Suprapubic skin (tissue), 4 donors: Measurements from ENCODE around the gene ATRX. TPM values are rescaled to one million over a fixed set of nuclear protein-coding genes. Genes with fewer than 3 reads are reported as not detected.
"Not testable (repeated sequence)": the region's sequence is repeated elsewhere in the genome, so short reads cannot be mapped to it uniquely, and the experiment has no call there.

ENCODE experiments used
- DNase-seq, 2 donors: peaks; one replicate each; pipeline ENCODE4 v3.0.0-alpha.2; 2019; ENCODE audit warnings: low spot score in 2 of 2
- H3K27ac ChIP-seq: fragments of 200-600 bp; sonication (generic); one replicate; pipeline ENCODE4 v1.5.1; 2019
- H3K27me3 ChIP-seq: fragments of 200-600 bp; sonication (generic); one replicate; pipeline ENCODE4 v1.5.1; 2019
- H3K36me3 ChIP-seq: fragments of 200-600 bp; sonication (generic); one replicate; pipeline ENCODE4 v1.5.1; 2019
- H3K4me1 ChIP-seq: fragments of 200-600 bp; sonication (generic); one replicate; pipeline ENCODE4 v1.5.1; 2019
- H3K4me3 ChIP-seq: fragments of 200-600 bp; sonication (generic); one replicate; pipeline ENCODE4 v1.5.1; 2019; ENCODE audit warnings: mild to moderate bottlenecking
- H3K9me3 ChIP-seq: fragments of 200-600 bp; sonication (generic); one replicate; pipeline ENCODE4 v1.5.1; 2019
- CTCF ChIP-seq, 2 donors: fragments of 200-600 bp in 1 of 2; fragments of 450-650 bp in 1 of 2; sonication (generic) in 1 of 2; IDR thresholded peaks; one replicate each; pipeline ENCODE4 v1.5.1; 2016 to 2019; ENCODE audit warnings: antibody characterized with exemption in 2 of 2, mild to moderate bottlenecking in 1 of 2, moderate library complexity in 1 of 2
- EP300 ChIP-seq: sonication (generic); formaldehyde crosslinking; IDR thresholded peaks from one replicate; pipeline ENCODE4 v1.6.1; 2017; ENCODE audit warnings: antibody characterized with exemption
- POLR2A ChIP-seq, 2 donors: fragments of 450-650 bp; IDR thresholded peaks; one replicate each; pipeline ENCODE4 v1.6.1; 2017; ENCODE audit warnings: antibody characterized with exemption in 2 of 2, mild to moderate bottlenecking in 2 of 2, moderate library complexity in 2 of 2
- POLR2AphosphoS5 ChIP-seq, 3 donors: sonication (generic); formaldehyde crosslinking; IDR thresholded peaks; one replicate each; pipeline ENCODE4 v1.6.1; 2017; ENCODE audit warnings: antibody characterized with exemption in 3 of 3
- WGBS: methylation state at CpG from one replicate; pipeline ENCODE4 v1.1.5; 2018; 5-methylcytosine and 5-hydroxymethylcytosine counted together
- total RNA-seq, 4 donors: library from RNA; depleted of rRNA; stranded (reverse); fragments of >200 nt; gene quantifications; one replicate each; pipeline ENCODE4 v1.1.0, GENCODE V29; 2016

ATRX gene
- total RNA-seq, 4 donors from 2014 or later = 84.4 to 259 (median 90.7) TPM

GRCh38 chrX:77731821-77732419 is 54.1 kb downstream of the ATRX start:
- no peak overlapping the region for H3K27ac ChIP-seq
- no peak for DNase-seq
- H3K9me3 ChIP-seq = no peaks in the 10 kb centered on the region
- TF ChIP-seq EP300 (no peak), CTCF (IDR thresholded peaks at IDR 0.05) (no peak), POLR2A (IDR thresholded peaks at IDR 0.05) (no peak), POLR2AphosphoS5 (IDR thresholded peaks at IDR 0.05) (no peak)
- no peaks in the 10 kb centered on the region for H3K27me3 ChIP-seq
- no peaks in the 10 kb centered on the region for H3K4me1 ChIP-seq
- WGBS = 88% methylated on average over 6 of the region's 7 CpGs
- H3K36me3 ChIP-seq = no peaks in the 10 kb centered on the region
- H3K4me3 ChIP-seq = no peak overlapping the region

GRCh38 chrX:77726095-77726494 is 59.9 kb downstream of the ATRX start:
- not testable (repeated sequence) for H3K36me3 ChIP-seq, H3K9me3 ChIP-seq, H3K4me1 ChIP-seq, DNase-seq, H3K27ac ChIP-seq, H3K4me3 ChIP-seq, H3K27me3 ChIP-seq
- 96% methylated on average over 3 of the region's 3 CpGs for WGBS

GRCh38 chrX:77723681-77724080 is 62.3 kb downstream of the ATRX start:
- TF ChIP-seq EP300 (no peak), POLR2AphosphoS5 (IDR thresholded peaks at IDR 0.05) (no peak), POLR2A (IDR thresholded peaks at IDR 0.05) (no peak), CTCF (IDR thresholded peaks at IDR 0.05) (no peak)
- no peak for DNase-seq
- Histone ChIP-seq H3K4me3 (no peak overlapping the region), H3K36me3 (no peaks in the 10 kb centered on the region), H3K27ac (no peak overlapping the region), H3K27me3 (no peaks in the 10 kb centered on the region), H3K9me3 (no peaks in the 10 kb centered on the region), H3K4me1 (no peaks in the 10 kb centered on the region)
- 90% methylated on average over 4 of the region's 4 CpGs for WGBS

GRCh38 chrX:77719388-77719787 is 66.6 kb downstream of the ATRX start:
- Histone ChIP-seq H3K4me3 (no peak overlapping the region), H3K27ac (no peak overlapping the region), H3K4me1 (no peaks in the 10 kb centered on the region), H3K36me3 (no peaks in the 10 kb centered on the region), H3K27me3 (no peaks in the 10 kb centered on the region), H3K9me3 (no peaks in the 10 kb centered on the region)
- TF ChIP-seq CTCF (IDR thresholded peaks at IDR 0.05) = no peak
- no peak for TF ChIP-seq POLR2AphosphoS5 (IDR thresholded peaks at IDR 0.05)
- no peak for TF ChIP-seq EP300
- no peak for TF ChIP-seq POLR2A (IDR thresholded peaks at IDR 0.05)
- WGBS = 85% methylated on average over 4 of the region's 4 CpGs
- no peak for DNase-seq

- Histone ChIP-seq H3K36me3 (no peaks in the 10 kb centered on the region), H3K27me3 (no peaks in the 10 kb centered on the region), H3K27ac (no peak overlapping the region), H3K4me3 (no peak overlapping the region), H3K4me1 (no peaks in the 10 kb centered on the region), H3K9me3 (no peaks in the 10 kb centered on the region)
- TF ChIP-seq POLR2AphosphoS5 (IDR thresholded peaks at IDR 0.05) = no peak
- no peak for TF ChIP-seq POLR2A (IDR thresholded peaks at IDR 0.05)
- no peak for TF ChIP-seq EP300
- WGBS = 0% methylated on average over 1 of the region's 6 CpGs
- DNase-seq = no peak
Measured at GRCh38 chrX:77704881-77705280, 81.1 kb downstream of the ATRX start.

GRCh38 chrX:77698242-77698641 is 87.8 kb downstream of the ATRX start:
- Histone ChIP-seq H3K9me3 (no peaks in the 10 kb centered on the region), H3K4me1 (no peaks in the 10 kb centered on the region), H3K4me3 (no peak overlapping the region), H3K36me3 (no peaks in the 10 kb centered on the region), H3K27me3 (no peaks in the 10 kb centered on the region), H3K27ac (no peak overlapping the region)
- 72% methylated on average over 3 of the region's 3 CpGs for WGBS
- no peak for TF ChIP-seq POLR2AphosphoS5 (IDR thresholded peaks at IDR 0.05)
- no peak for TF ChIP-seq CTCF (IDR thresholded peaks at IDR 0.05)
- no peak for TF ChIP-seq POLR2A (IDR thresholded peaks at IDR 0.05)
- no peak for TF ChIP-seq EP300
- no peak for DNase-seq
